Measurements from ENCODE around the gene CCDC183. TPM values are rescaled to one million over a fixed set of nuclear protein-coding genes. Genes with fewer than 3 reads are reported as not detected.

The CCDC183 gene
- total RNA-seq, 4 donors from 2014 or later: 0.51 to 2.4 (median 1.5) TPM

GRCh38 chr9:136784997-136785361, 11.2 kb upstream of the CCDC183 start:
- TF ChIP-seq, protein P1, sequence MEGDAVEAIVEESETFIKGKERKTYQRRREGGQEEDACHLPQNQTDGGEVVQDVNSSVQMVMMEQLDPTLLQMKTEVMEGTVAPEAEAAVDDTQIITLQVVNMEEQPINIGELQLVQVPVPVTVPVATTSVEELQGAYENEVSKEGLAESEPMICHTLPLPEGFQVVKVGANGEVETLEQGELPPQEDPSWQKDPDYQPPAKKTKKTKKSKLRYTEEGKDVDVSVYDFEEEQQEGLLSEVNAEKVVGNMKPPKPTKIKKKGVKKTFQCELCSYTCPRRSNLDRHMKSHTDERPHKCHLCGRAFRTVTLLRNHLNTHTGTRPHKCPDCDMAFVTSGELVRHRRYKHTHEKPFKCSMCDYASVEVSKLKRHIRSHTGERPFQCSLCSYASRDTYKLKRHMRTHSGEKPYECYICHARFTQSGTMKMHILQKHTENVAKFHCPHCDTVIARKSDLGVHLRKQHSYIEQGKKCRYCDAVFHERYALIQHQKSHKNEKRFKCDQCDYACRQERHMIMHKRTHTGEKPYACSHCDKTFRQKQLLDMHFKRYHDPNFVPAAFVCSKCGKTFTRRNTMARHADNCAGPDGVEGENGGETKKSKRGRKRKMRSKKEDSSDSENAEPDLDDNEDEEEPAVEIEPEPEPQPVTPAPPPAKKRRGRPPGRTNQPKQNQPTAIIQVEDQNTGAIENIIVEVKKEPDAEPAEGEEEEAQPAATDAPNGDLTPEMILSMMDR (IDR thresholded peaks at IDR 0.05; ENCODE audit: low read depth): no peak

DNA sequence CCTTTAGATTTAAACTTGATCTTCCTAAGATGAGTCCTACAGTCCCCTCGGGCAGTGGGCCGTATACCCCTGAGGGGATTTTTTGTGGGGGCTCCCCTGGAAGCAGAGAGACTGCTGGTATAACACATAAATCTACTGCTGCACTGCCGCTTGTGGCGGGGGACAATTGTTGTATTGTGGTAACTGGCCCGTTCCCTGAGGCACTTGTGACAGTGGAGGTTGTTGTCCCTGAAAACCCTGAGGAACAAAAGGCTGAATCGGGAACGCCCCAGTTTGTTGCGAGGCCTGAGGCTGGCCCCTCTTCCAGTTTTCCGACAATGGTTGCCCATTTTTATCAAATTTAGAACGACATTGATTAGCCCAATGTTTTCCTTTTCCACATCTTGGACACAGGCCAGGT, 9.7 kb upstream of the CCDC183 start:
- TF ChIP-seq, protein P1 (IDR thresholded peaks at IDR 0.05; ENCODE audit: low read depth): no peak

- TF ChIP-seq, protein P1 (IDR thresholded peaks at IDR 0.05; ENCODE audit: low read depth): no peak
These were observed 8.3 kb upstream of the CCDC183 start for GRCh38 chr9:136787690-136788400.

DNA sequence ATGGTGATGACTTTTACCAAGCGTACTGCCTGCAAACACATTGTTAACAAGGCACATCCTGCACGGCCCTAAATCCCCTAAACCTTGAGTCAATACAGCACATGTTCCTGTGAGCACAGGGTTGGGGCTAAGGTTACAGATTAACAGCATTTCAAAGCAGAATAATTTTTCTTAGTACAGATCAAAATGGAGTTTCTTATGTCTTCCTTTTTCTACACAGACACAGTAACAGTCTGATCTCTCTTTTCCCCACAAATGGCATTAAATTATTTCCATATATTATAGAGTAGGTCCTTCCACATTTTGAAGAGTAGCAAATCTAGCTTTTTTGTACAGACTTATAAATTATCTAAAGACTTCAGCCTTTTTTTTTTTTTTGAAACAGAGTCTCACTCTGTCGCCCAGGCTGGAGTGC, 6.6 kb upstream of the CCDC183 start:
- TF ChIP-seq, protein P1 (IDR thresholded peaks at IDR 0.05; ENCODE audit: low read depth): no peak

- TF ChIP-seq, protein P1 (IDR thresholded peaks at IDR 0.05; ENCODE audit: low read depth): no peak
These were observed 5.3 kb upstream of the CCDC183 start, which contains the start of gene TMEM141 for GRCh38 chr9:136790640-136791515. TSS of gene TMEM141 (plus strand) at chr9:136791344. CDS start at chr9:136791371, 27 bp downstream.

DNA sequence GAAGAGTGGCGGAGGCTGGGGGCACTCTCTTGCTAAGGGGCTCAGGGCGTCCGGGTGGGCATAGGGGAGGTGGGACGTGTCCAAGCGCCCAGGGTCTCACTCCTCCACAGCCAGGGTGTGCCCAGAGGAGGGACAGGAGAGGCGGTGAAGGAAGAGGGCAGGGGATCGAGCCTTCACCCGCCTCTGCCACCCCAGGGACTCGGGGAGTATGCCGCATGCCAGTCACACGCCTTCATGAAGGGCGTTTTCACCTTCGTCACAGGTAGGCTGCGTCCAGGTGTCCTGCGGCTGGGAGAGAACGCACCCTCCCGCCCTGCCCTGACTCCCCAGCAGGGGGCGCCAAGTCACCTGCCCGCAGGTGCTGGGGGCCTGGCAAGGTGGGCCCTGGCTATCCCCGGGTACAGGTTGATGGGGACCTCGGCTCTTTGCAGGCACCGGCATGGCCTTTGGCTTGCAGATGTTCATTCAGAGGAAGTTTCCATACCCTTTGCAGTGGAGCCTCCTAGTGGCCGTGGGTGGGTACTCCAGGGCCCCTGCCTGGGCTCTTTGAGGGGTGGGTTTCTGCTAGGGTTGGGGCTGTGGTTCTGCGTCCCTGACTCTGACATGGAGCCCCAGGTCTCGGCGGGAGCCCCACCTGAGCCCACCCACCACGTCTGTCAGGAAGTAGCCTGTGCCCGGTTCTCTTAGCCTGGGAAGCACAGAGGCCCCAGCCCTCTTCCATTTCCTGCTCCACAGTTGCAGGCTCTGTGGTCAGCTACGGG, 4.4 kb upstream of the CCDC183 start:
- TF ChIP-seq, protein P1 (IDR thresholded peaks at IDR 0.05; ENCODE audit: low read depth): no peak

Measured in subcutaneous adipose tissue (tissue), 4 donors.